ENCODE measurements around the gene CHST3. TPM values are rescaled to one million over a fixed set of nuclear protein-coding genes. Genes with fewer than 3 reads are reported as not detected.
"Not testable (repeated sequence)": the region's sequence is repeated elsewhere in the genome, so short reads cannot be mapped to it uniquely, and the experiment has no call there.

The CHST3 gene
- polyA plus RNA-seq, 1 donor from 2014 or later = 4.1 TPM

DNA sequence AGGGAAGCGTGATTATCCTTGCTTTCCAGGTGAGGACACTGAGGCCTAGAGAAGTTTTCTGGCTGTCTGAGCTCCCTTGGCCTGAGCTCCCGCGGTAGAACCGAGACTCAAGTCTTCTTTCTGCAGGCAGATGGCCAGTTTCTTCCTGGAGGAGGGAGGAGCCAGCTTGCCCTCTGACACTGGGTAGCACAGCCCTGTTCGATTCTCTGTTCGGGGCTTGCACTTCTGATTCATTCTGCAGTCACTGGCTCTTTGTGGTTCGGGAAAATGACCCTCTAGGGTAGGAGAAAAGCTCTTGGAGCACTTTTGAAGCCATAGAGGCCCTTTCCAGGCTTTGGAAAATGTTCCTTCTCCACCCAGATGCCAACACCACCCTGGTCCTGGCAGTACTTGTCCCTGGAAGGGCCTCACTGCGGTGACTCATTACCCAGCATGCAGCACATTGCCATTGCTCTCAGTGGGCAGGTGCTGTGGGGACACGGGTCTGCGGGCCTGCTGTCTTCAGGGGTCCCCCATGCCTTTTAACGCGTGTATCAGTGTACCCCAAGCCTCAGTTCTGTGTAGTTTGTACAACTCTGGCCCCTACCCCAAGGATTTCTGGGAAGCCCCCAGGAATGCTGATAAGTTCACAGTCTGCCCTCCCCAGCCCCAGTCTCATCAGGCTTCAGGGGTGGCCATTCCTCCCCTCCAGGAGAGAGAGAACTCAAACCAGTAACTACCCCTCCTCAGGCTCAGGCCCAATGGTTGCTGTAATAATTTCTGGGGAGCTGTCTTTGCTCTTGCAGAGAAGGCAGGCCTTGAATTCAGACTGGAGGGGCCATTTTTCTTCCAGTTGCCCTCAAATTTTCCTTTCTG, 11.9 kb downstream of the CHST3 start:
- TF ChIP-seq POLR2AphosphoS5 (IDR thresholded peaks at IDR 0.05) (no peak), MXI1 (conservative IDR thresholded peaks at IDR 0.05; ENCODE audit: poor library complexity, severe bottlenecking) (no peak), EP300 (conservative IDR thresholded peaks at IDR 0.05; ENCODE audit: poor library complexity, severe bottlenecking) (no peak), TAF1 (IDR thresholded peaks at IDR 0.05; ENCODE audit: low read depth) (no peak), SMC3 (conservative IDR thresholded peaks at IDR 0.05; ENCODE audit: poor library complexity) (no peak), EZH2 (IDR thresholded peaks at IDR 0.05; ENCODE audit: borderline replicate concordance, insufficient read depth, low read length, poor library complexity, severe bottlenecking) (no peak), RAD21 (conservative IDR thresholded peaks at IDR 0.05) (no peak)
- TF ChIP-seq, protein P1, sequence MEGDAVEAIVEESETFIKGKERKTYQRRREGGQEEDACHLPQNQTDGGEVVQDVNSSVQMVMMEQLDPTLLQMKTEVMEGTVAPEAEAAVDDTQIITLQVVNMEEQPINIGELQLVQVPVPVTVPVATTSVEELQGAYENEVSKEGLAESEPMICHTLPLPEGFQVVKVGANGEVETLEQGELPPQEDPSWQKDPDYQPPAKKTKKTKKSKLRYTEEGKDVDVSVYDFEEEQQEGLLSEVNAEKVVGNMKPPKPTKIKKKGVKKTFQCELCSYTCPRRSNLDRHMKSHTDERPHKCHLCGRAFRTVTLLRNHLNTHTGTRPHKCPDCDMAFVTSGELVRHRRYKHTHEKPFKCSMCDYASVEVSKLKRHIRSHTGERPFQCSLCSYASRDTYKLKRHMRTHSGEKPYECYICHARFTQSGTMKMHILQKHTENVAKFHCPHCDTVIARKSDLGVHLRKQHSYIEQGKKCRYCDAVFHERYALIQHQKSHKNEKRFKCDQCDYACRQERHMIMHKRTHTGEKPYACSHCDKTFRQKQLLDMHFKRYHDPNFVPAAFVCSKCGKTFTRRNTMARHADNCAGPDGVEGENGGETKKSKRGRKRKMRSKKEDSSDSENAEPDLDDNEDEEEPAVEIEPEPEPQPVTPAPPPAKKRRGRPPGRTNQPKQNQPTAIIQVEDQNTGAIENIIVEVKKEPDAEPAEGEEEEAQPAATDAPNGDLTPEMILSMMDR (IDR thresholded peaks at IDR 0.05; ENCODE audit: poor library complexity, severe bottlenecking) = no peak
- TF ChIP-seq, protein P2, sequence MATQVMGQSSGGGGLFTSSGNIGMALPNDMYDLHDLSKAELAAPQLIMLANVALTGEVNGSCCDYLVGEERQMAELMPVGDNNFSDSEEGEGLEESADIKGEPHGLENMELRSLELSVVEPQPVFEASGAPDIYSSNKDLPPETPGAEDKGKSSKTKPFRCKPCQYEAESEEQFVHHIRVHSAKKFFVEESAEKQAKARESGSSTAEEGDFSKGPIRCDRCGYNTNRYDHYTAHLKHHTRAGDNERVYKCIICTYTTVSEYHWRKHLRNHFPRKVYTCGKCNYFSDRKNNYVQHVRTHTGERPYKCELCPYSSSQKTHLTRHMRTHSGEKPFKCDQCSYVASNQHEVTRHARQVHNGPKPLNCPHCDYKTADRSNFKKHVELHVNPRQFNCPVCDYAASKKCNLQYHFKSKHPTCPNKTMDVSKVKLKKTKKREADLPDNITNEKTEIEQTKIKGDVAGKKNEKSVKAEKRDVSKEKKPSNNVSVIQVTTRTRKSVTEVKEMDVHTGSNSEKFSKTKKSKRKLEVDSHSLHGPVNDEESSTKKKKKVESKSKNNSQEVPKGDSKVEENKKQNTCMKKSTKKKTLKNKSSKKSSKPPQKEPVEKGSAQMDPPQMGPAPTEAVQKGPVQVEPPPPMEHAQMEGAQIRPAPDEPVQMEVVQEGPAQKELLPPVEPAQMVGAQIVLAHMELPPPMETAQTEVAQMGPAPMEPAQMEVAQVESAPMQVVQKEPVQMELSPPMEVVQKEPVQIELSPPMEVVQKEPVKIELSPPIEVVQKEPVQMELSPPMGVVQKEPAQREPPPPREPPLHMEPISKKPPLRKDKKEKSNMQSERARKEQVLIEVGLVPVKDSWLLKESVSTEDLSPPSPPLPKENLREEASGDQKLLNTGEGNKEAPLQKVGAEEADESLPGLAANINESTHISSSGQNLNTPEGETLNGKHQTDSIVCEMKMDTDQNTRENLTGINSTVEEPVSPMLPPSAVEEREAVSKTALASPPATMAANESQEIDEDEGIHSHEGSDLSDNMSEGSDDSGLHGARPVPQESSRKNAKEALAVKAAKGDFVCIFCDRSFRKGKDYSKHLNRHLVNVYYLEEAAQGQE (IDR thresholded peaks at IDR 0.05; ENCODE audit: borderline replicate concordance) = no peak
- Histone ChIP-seq H3K9me2 (ENCODE audit: insufficient read depth, low read length) (no peaks in the 10 kb centered on the region), H2AFZ (ENCODE audit: low read depth, low read length) (no peak overlapping the region), H3K27ac (ENCODE audit: low read length) (no peak overlapping the region), H4K20me1 (ENCODE audit: insufficient read depth) (no peaks in the 10 kb centered on the region), H3K4me3 (ENCODE audit: low read length) (no peak overlapping the region), H3K27me3 (ENCODE audit: insufficient read depth, low read depth, low read length) (no peaks in the 10 kb centered on the region), H3K9me3 (ENCODE audit: low read length) (no peaks in the 10 kb centered on the region), H3K4me2 (ENCODE audit: low read length) (no peak overlapping the region), H3K36me3 (ENCODE audit: insufficient read depth, low read length) (no peaks in the 10 kb centered on the region), H3K9ac (ENCODE audit: low read length) (no peak overlapping the region), H3F3A (ENCODE audit: insufficient read depth, low read length, poor library complexity, severe bottlenecking) (no peaks in the 10 kb centered on the region), H3K79me2 (replicated peaks; ENCODE audit: insufficient read depth, low read length) (no peaks in the 10 kb centered on the region)

DNA sequence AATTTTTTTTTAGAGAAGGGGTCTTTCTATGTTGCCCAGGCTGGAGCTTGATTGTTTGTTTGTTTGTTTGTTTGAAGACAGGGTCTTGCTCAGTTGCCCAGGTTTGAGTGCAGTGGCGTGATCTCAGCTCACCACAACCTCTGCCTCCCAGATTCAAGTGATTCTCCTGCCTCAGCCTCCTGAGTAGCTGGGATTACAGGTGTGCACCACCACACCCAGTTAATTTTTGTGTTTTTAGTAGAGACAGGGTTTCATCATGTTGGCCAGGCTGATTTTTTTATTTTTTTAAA, 13.4 kb downstream of the CHST3 start:
- not testable (repeated sequence) for H4K20me1 ChIP-seq (ENCODE audit: insufficient read depth); H3K79me2 ChIP-seq (replicated peaks; ENCODE audit: insufficient read depth, low read length); H3K27ac ChIP-seq (ENCODE audit: low read length); H2AFZ ChIP-seq (ENCODE audit: low read depth, low read length); H3K36me3 ChIP-seq (ENCODE audit: insufficient read depth, low read length); H3K4me2 ChIP-seq (ENCODE audit: low read length); H3F3A ChIP-seq (ENCODE audit: insufficient read depth, low read length, poor library complexity, severe bottlenecking); H3K27me3 ChIP-seq (ENCODE audit: insufficient read depth, low read depth, low read length); H3K9me3 ChIP-seq (ENCODE audit: low read length); H3K4me3 ChIP-seq (ENCODE audit: low read length); H3K9me2 ChIP-seq (ENCODE audit: insufficient read depth, low read length); H3K9ac ChIP-seq (ENCODE audit: low read length)
